ENCODE data around the gene PCNA. TPM values are rescaled to one million over a fixed set of nuclear protein-coding genes. Genes with fewer than 3 reads are reported as not detected.
"Not testable (repeated sequence)": the region's sequence is repeated elsewhere in the genome, so short reads cannot be mapped to it uniquely, and the experiment has no call there.

Gene PCNA
- total and polyA plus RNA-seq, 10 donors, result 39.6 to 106 (median 52.0) TPM

GRCh38 chr20:5073660-5074231, 46.0 kb downstream of the PCNA start:
- H3K9me3 ChIP-seq, result no peaks in the 10 kb centered on the region
- H3K36me3 ChIP-seq, result no peaks in the 10 kb centered on the region
- DNase-seq, result peak; percentile 81
- H3K4me3 ChIP-seq, result peak overlapping the region in 1 of 8 donors; percentile 30
- intact Hi-C loops (cut with DNase I; ENCODE audit: low total_unique reads), result no loop called here
- 66 to 87% (median 68%) methylated on average over 4 of the region's 4 CpGs for WGBS, 5 donors
- H3K27me3 ChIP-seq (replicated peaks in 1 of 7), result no peaks in the 10 kb centered on the region
- no peak for TF ChIP-seq CTCF (IDR thresholded peaks at IDR 0.05 in 8 of 11, conservative IDR thresholded peaks at IDR 0.05 in 3 of 11)
- no peak for TF ChIP-seq POLR2A (IDR thresholded peaks at IDR 0.05)
- no peak for TF ChIP-seq POLR2AphosphoS5 (IDR thresholded peaks at IDR 0.05)
- peak overlapping the region in 7 of 8 donors; percentile 18 to 84 (median 65) for H3K27ac ChIP-seq
- H3K4me1 ChIP-seq, result peaks cover 1 to 59% (median 16%) of the 10 kb centered on the region in 6 donors

- DNase-seq, result peak; percentile 86
- H3K36me3 ChIP-seq, result no peaks in the 10 kb centered on the region
- no peaks in the 10 kb centered on the region for H3K27me3 ChIP-seq (replicated peaks in 1 of 7)
- no peaks in the 10 kb centered on the region for H3K9me3 ChIP-seq
- peak overlapping the region; percentile 18 to 84 (median 64) for H3K27ac ChIP-seq
- H3K4me3 ChIP-seq, result peak overlapping the region in 1 of 8 donors; percentile 30
- WGBS, 5 donors, result 76 to 83% (median 81%) methylated on average over 7 to 8 of the region's 8 CpGs
- TF ChIP-seq CTCF (IDR thresholded peaks at IDR 0.05 in 8 of 11, conservative IDR thresholded peaks at IDR 0.05 in 3 of 11) (no peak), POLR2A (IDR thresholded peaks at IDR 0.05) (no peak), POLR2AphosphoS5 (IDR thresholded peaks at IDR 0.05) (peak; percentile 40 to 69 (median 46))
- peaks cover 0 to 52% (median 12%) of the 10 kb centered on the region in 6 donors for H3K4me1 ChIP-seq
- intact Hi-C loops (cut with DNase I; ENCODE audit: low total_unique reads), result no loop called here
Measured at GRCh38 chr20:5072756-5073659, 46.8 kb downstream of the PCNA start.

GRCh38 chr20:5071942-5072341, 47.8 kb downstream of the PCNA start:
- H3K9me3 ChIP-seq; H3K27ac ChIP-seq; DNase-seq; H3K4me3 ChIP-seq; H3K27me3 ChIP-seq (replicated peaks in 1 of 7); intact Hi-C loops (cut with DNase I; ENCODE audit: low total_unique reads); H3K36me3 ChIP-seq: not testable (repeated sequence)
- WGBS, 5 donors, result 93 to 100% (median 97%) methylated on average over 4 of the region's 4 CpGs
- H3K4me1 ChIP-seq, result peaks cover 0 to 41% (median 9%) of the 10 kb centered on the region in 6 donors

GRCh38 chr20:5070570-5070969, 49.2 kb downstream of the PCNA start:
- Histone ChIP-seq H3K36me3 (no peaks in the 10 kb centered on the region), H3K9me3 (no peaks in the 10 kb centered on the region)
- TF ChIP-seq CTCF (IDR thresholded peaks at IDR 0.05 in 8 of 11, conservative IDR thresholded peaks at IDR 0.05 in 3 of 11) (no peak), POLR2A (IDR thresholded peaks at IDR 0.05) (no peak), POLR2AphosphoS5 (IDR thresholded peaks at IDR 0.05) (no peak)

More at GRCh38 chr20:5070570-5070969, 49.2 kb downstream of the PCNA start:
- Histone ChIP-seq H3K4me1 (peaks cover 0 to 43% (median 10%) of the 10 kb centered on the region in 6 donors), H3K27me3 (replicated peaks in 1 of 7) (no peaks in the 10 kb centered on the region), H3K27ac (no peak overlapping the region), H3K4me3 (no peak overlapping the region)
- intact Hi-C loops (cut with DNase I; ENCODE audit: low total_unique reads), result no loop called here
- no peak for DNase-seq
- WGBS, 5 donors, result 95 to 99% (median 97%) methylated on average over 4 of the region's 4 CpGs
